Prostate gland (tissue), 2 donors: ENCODE measurements around the gene ACOT12. TPM values are rescaled to one million over a fixed set of nuclear protein-coding genes. Genes with fewer than 3 reads are reported as not detected.
"Not testable (repeated sequence)": the region's sequence is repeated elsewhere in the genome, so short reads cannot be mapped to it uniquely, and the experiment has no call there.

Experiments used
- DNase-seq: peaks from one replicate; pipeline ENCODE4 v3.0.0-alpha.2; 2019; ENCODE audit warnings: low spot score
- H3K27ac ChIP-seq, 2 donors: fragments of 200-600 bp; sonication (generic); 2 replicates each; pipeline ENCODE4 v1.5.1; 2017 to 2019
- H3K27me3 ChIP-seq: fragments of 200-600 bp; sonication (generic); replicated peaks from 2 replicates; pipeline ENCODE4 v1.5.1; 2019; ENCODE audit not compliant: insufficient read depth
- H3K36me3 ChIP-seq, 2 donors: fragments of 200-600 bp; sonication (generic); 1 replicate in 1 of 2; 2 replicates in 1 of 2; pipeline versions ENCODE4 v1.5.1 to v1.8.1; 2017 to 2019
- H3K4me1 ChIP-seq: fragments of 200-600 bp; sonication (generic); replicated peaks from 2 replicates; pipeline ENCODE4 v1.5.1; 2019
- H3K4me3 ChIP-seq, 2 donors: fragments of 200-600 bp; sonication (generic); 2 replicates each; pipeline ENCODE4 v1.5.1; 2017 to 2019
- H3K9me3 ChIP-seq: fragments of 200-600 bp; sonication (generic); 2 replicates; pipeline ENCODE4 v1.5.1; 2017
- POLR2A ChIP-seq: fragments of 450-650 bp; IDR thresholded peaks from one replicate; pipeline ENCODE4 v1.6.1; 2016; ENCODE audit warnings: antibody characterized with exemption, mild to moderate bottlenecking
- POLR2AphosphoS5 ChIP-seq: sonication (generic); formaldehyde crosslinking; IDR thresholded peaks from one replicate; pipeline ENCODE4 v1.6.1; 2017; ENCODE audit warnings: antibody characterized with exemption
- WGBS: methylation state at CpG from one replicate; pipeline ENCODE4 v1.1.5; 2018; 5-methylcytosine and 5-hydroxymethylcytosine counted together
- intact Hi-C: fragments of 100-400 bp; cut with DNase I; formaldehyde crosslinking; loops from one replicate; pipeline ENCODE4 v1.14.2; 2022
- total RNA-seq, 2 donors: library from RNA; depleted of rRNA; stranded (reverse); fragments of >200 nt; gene quantifications; one replicate each; pipeline ENCODE4 v1.1.0, GENCODE V29; 2016
- TF ChIP-seq, protein P1 (sequence below), 4 experiments: fragments of 200-600 bp in 2 of 4; fragments of 450-650 bp in 2 of 4; sonication (generic) in 2 of 4; IDR thresholded peaks; 1 replicate in 3 of 4; 2 replicates in 1 of 4; pipeline ENCODE4 v1.5.1; 2016 to 2019; ENCODE audit warnings: antibody characterized with exemption in 4 of 4, mild to moderate bottlenecking in 2 of 4, moderate library complexity in 2 of 4

Gene ACOT12
- total RNA-seq, 2 donors from 2014 or later = 1.0 TPM; not detected in 1

DNA sequence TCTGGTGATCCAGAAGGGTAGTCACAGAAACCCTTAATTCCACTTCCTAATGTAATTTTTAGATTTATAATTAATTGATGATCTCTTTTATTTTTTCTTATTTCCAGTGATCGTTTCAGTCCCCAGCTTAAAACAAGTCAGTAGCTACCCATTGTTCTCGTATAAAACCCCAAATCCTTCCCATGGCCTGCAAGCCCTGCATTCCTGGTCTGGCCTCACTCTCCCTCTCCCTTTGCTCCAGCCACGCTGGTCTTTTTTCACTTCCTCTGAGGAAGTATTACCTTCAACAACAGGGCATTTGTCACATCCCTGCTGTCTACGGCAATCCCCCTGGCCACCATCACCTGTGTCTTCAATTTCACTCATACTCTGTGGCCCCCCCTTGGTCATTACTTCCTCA lies 44.8 kb downstream of the ACOT12 start:
- Histone ChIP-seq H3K27ac (no peak overlapping the region), H3K4me3 (no peak overlapping the region), H3K36me3 (no peaks in the 10 kb centered on the region), H3K4me1 (no peaks in the 10 kb centered on the region), H3K27me3 (no peaks in the 10 kb centered on the region), H3K9me3 (no peaks in the 10 kb centered on the region)
- TF ChIP-seq, protein P1, sequence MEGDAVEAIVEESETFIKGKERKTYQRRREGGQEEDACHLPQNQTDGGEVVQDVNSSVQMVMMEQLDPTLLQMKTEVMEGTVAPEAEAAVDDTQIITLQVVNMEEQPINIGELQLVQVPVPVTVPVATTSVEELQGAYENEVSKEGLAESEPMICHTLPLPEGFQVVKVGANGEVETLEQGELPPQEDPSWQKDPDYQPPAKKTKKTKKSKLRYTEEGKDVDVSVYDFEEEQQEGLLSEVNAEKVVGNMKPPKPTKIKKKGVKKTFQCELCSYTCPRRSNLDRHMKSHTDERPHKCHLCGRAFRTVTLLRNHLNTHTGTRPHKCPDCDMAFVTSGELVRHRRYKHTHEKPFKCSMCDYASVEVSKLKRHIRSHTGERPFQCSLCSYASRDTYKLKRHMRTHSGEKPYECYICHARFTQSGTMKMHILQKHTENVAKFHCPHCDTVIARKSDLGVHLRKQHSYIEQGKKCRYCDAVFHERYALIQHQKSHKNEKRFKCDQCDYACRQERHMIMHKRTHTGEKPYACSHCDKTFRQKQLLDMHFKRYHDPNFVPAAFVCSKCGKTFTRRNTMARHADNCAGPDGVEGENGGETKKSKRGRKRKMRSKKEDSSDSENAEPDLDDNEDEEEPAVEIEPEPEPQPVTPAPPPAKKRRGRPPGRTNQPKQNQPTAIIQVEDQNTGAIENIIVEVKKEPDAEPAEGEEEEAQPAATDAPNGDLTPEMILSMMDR (IDR thresholded peaks at IDR 0.05) = no peak
- TF ChIP-seq POLR2AphosphoS5 (no peak), POLR2A (no peak)
- WGBS = 78% methylated on average over 4 of the region's 4 CpGs
- intact Hi-C loops = no loop called here
- DNase-seq = no peak

DNA sequence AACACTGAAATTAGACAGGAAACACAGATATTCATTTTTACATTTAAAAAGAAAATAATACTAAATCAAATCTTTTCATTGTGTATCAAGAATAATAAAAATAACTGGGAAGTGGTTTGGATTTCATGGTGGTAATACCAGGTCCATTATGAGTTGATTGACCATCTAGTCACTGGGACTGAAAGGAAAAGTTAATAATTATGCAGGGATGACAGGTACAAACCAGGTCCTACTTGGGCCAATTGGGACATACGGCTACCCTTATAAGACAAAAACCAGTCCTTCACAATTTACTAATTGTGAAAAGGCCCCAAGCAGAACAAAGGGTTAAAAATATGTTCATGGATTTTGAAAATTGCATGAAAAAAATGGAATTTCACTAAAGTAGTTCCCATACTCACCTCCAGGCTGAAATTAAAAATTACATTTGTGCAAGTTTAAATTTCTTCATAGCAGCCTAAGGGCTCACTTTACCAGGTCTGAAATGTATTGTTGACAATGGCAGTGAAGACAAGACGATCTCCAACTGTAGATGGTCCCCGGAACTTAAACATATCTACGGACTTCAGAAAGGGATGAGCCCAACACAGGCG lies 48.4 kb downstream of the ACOT12 start:
- H3K36me3 ChIP-seq = no peaks in the 10 kb centered on the region
- WGBS = 95% methylated on average over 5 of the region's 5 CpGs
- TF ChIP-seq POLR2A (no peak), POLR2AphosphoS5 (no peak)
- TF ChIP-seq, protein P1 (IDR thresholded peaks at IDR 0.05) = no peak
- no peak overlapping the region for H3K4me3 ChIP-seq
- no peak for DNase-seq
- intact Hi-C loops = no loop called here
- H3K27ac ChIP-seq = no peak overlapping the region
- H3K4me1 ChIP-seq = no peaks in the 10 kb centered on the region
- no peaks in the 10 kb centered on the region for H3K27me3 ChIP-seq
- no peaks in the 10 kb centered on the region for H3K9me3 ChIP-seq

DNA sequence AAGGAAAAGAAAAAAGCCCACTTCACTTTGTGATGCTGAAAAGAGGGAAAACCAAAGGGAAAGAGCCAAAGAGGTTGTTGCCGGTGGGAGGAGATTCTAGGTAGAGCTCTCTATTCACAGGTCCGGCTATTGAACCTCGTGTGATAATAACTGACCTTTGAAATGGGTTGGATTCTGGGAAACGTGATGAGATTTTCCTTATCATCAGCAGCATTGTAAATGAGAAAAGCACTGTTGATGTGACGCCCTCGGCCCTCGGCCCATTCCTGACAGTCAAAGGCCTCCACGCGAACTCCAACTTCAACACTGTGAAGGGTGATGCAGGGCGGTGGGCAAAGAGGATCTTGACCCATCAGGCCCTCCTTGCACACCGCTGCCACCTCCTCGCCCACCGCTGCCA lies 49.2 kb downstream of the ACOT12 start:
- Histone ChIP-seq H3K9me3 (no peaks in the 10 kb centered on the region), H3K4me3 (no peak overlapping the region), H3K36me3 (no peaks in the 10 kb centered on the region), H3K4me1 (no peaks in the 10 kb centered on the region), H3K27me3 (no peaks in the 10 kb centered on the region), H3K27ac (no peak overlapping the region)
- no peak for DNase-seq
- 92% methylated on average over 13 of the region's 13 CpGs for WGBS
- intact Hi-C loops = no loop called here
- TF ChIP-seq, protein P1 (IDR thresholded peaks at IDR 0.05) = no peak
- no peak for TF ChIP-seq POLR2A
- no peak for TF ChIP-seq POLR2AphosphoS5

DNA sequence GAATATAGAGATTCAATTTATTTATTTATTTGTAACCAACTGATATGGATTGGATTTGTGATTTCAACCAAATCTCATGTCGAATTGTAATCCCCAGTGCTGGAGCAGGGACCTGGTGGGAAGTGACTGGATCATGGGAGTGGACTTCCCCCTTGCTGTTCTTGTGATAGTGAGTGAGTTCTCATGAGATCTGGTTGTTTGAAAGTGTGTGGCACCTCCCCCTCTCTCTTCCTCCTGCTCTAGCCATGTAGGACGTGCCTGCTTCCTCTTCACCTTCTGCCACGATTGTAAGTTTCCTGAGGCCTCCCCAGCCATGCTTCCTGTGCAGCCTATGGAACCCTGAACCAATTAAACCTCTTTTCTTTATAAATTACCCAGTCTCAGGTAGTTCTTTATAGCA lies 55.7 kb downstream of the ACOT12 start:
- intact Hi-C loops, H3K36me3 ChIP-seq, H3K27me3 ChIP-seq, H3K9me3 ChIP-seq, H3K27ac ChIP-seq, DNase-seq, H3K4me1 ChIP-seq, H3K4me3 ChIP-seq: not testable (repeated sequence)
- 89% methylated on average over 3 of the region's 3 CpGs for WGBS

DNA sequence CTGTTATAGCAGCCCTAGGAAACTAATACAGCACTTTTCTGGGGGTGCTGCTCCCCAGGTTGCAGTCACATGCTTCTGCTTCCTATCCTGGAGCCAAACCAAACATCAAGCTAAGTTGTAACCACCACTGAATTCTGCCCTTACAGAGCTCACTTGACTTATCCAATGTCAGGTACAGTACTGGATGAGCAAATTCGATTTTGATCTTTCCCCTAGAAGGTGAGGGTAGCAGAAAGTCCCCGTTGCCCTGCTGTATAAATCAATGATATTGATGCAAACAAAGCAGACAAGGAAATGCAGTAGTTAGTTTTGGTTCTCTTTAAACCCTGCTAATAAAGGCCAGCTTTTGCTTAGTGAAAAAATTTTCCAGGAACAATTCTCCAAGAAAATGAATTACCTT lies 56.1 kb downstream of the ACOT12 start:
- no peak overlapping the region for H3K4me3 ChIP-seq
- TF ChIP-seq, protein P1 (IDR thresholded peaks at IDR 0.05) = no peak
- H3K27ac ChIP-seq = no peak overlapping the region
- no peaks in the 10 kb centered on the region for H3K36me3 ChIP-seq
- no peak for DNase-seq
- WGBS = 83% methylated on average over 2 of the region's 2 CpGs
- H3K9me3 ChIP-seq = no peaks in the 10 kb centered on the region
- H3K27me3 ChIP-seq = no peaks in the 10 kb centered on the region
- intact Hi-C loops = no loop called here
- H3K4me1 ChIP-seq = no peaks in the 10 kb centered on the region
